Spleen (tissue), 11 donors: ENCODE data around the gene SPECC1. TPM values are rescaled to one million over a fixed set of nuclear protein-coding genes. Genes with fewer than 3 reads are reported as not detected.

Source experiments
- DNase-seq: peaks from one replicate; pipeline ENCODE4 v3.0.0-alpha.2; 2020
- H3K27ac ChIP-seq, 8 donors: fragments of 200-600 bp; sonication (generic) in 7 of 8; 1 replicate in 4 of 8; 2 replicates in 4 of 8; pipeline versions ENCODE4 v1.5.0 to v1.8.0; 2016 to 2021; ENCODE audit warnings: inconsistent platforms in 4 of 8, mild to moderate bottlenecking in 4 of 8, moderate library complexity in 1 of 8
- H3K27me3 ChIP-seq, 7 donors: fragments of 200-600 bp; sonication (generic) in 6 of 7; replicated peaks in 1 of 7; 1 replicate in 4 of 7; 2 replicates in 3 of 7; pipeline versions ENCODE4 v1.5.0 to v1.8.0; 2016 to 2021; ENCODE audit warnings: inconsistent platforms in 3 of 7, mild to moderate bottlenecking in 1 of 7
- H3K36me3 ChIP-seq, 6 donors: fragments of 200-600 bp; sonication (generic) in 5 of 6; 1 replicate in 4 of 6; 2 replicates in 2 of 6; pipeline versions ENCODE4 v1.5.0 to v1.8.0; 2016 to 2021; ENCODE audit warnings: inconsistent platforms in 2 of 6
- H3K4me1 ChIP-seq, 6 donors: fragments of 200-600 bp; sonication (generic) in 5 of 6; 1 replicate in 3 of 6; 2 replicates in 3 of 6; pipeline versions ENCODE4 v1.5.0 to v1.8.0; 2016 to 2021; ENCODE audit warnings: inconsistent platforms in 3 of 6
- H3K4me3 ChIP-seq, 8 donors: fragments of 200-600 bp; sonication (generic) in 7 of 8; 1 replicate in 4 of 8; 2 replicates in 4 of 8; pipeline versions ENCODE4 v1.5.0 to v1.8.0; 2016 to 2021; ENCODE audit warnings: inconsistent platforms in 4 of 8, mild to moderate bottlenecking in 4 of 8, moderate library complexity in 2 of 8
- H3K9me3 ChIP-seq, 8 donors: fragments of 200-600 bp; sonication (generic) in 7 of 8; 1 replicate in 4 of 8; 2 replicates in 4 of 8; pipeline versions ENCODE4 v1.5.0 to v1.8.0; 2016 to 2021; ENCODE audit warnings: inconsistent platforms in 4 of 8
- CTCF ChIP-seq, 11 experiments: fragments of 200-600 bp in 7 of 11; fragments of 450-650 bp in 4 of 11; sonication (generic) in 4 of 11; IDR thresholded peaks in 8 of 11; conservative IDR thresholded peaks in 3 of 11; 1 replicate in 7 of 11; 2 replicates in 4 of 11; pipeline versions ENCODE4 v1.4.0 to v1.8.0; 2016 to 2021; ENCODE audit warnings: antibody characterized with exemption in 11 of 11, inconsistent platforms in 4 of 11, mild to moderate bottlenecking in 1 of 11
- POLR2A ChIP-seq, 3 donors: fragments of 450-650 bp; IDR thresholded peaks; one replicate each; pipeline ENCODE4 v1.5.1; 2017; ENCODE audit warnings: antibody characterized with exemption in 3 of 3, mild to moderate bottlenecking in 1 of 3
- POLR2AphosphoS5 ChIP-seq, 3 donors: sonication (generic); formaldehyde crosslinking; IDR thresholded peaks; one replicate each; pipeline ENCODE4 v1.5.1; 2017; ENCODE audit warnings: antibody characterized with exemption in 3 of 3
- WGBS, 5 donors: extraction: QIAGEN DNeasy Blood & Tissue Kit in 3 of 5; methylation state at CpG; one replicate each; pipeline versions ENCODE4 v1.1.5 to v1.1.7; 2013 to 2018; 5-methylcytosine and 5-hydroxymethylcytosine counted together
- intact Hi-C: fragments of 100-400 bp; cut with DNase I; formaldehyde crosslinking; loops from one replicate; pipeline ENCODE4 v1.15.0; 2023; ENCODE audit warnings: low total_unique reads
- polyA plus RNA-seq, 3 donors: library from polyadenylated mRNA; stranded (reverse); fragments of 200-250 nt; gene quantifications; one replicate each; pipeline ENCODE4 v1.2.1, GENCODE V29; 2013
- total RNA-seq, 7 donors: library from RNA; depleted of rRNA in 3 of 7; stranded (reverse); fragments of >200 nt in 3 of 7; fragmentation: NEBNext Ultra II Directional in 4 of 7; extraction: Animal tissue kit (Norgen Biotek cat#: 25700) in 4 of 7; gene quantifications; one replicate each; pipeline versions ENCODE4 v1.1.0 to v1.2.1, GENCODE V29; 2016 to 2021
- donor health status: healthy with polysubstance abuse.
- donor health status: DM: no; HTN: no; CAD: no; lungs with moderate emphysema.
- donor health status: DM: no; HTN: no; CAD: no.
- donor health status: Bipolar disorder and iron deficiency.
- donor health status: healthy.
- donor health status: DM: no; HTN: no; CAD: no.
- donor health status: DM: yes; HTN: yes; CAD: no.

SPECC1 gene
- total and polyA plus RNA-seq, 10 donors, result 7.4 to 129 (median 84.8) TPM

- DNase-seq, result no peak
- WGBS, 5 donors, result 74 to 86% (median 80%) methylated on average over 15 of the region's 15 CpGs
- TF ChIP-seq POLR2AphosphoS5 (IDR thresholded peaks at IDR 0.05) (no peak), CTCF (IDR thresholded peaks at IDR 0.05 in 8 of 11, conservative IDR thresholded peaks at IDR 0.05 in 3 of 11) (no peak), POLR2A (IDR thresholded peaks at IDR 0.05) (no peak)
- H3K36me3 ChIP-seq, result no peaks in the 10 kb centered on the region
- no peak overlapping the region for H3K4me3 ChIP-seq
- peaks cover 0 to 10% (median 2%) of the 10 kb centered on the region in 6 donors for H3K4me1 ChIP-seq
- no peak overlapping the region for H3K27ac ChIP-seq
- H3K9me3 ChIP-seq, result no peaks in the 10 kb centered on the region
- H3K27me3 ChIP-seq, result no peaks in the 10 kb centered on the region
- intact Hi-C loops, result no loop called here
Observed at GRCh38 chr17:20085283-20085845, 76.2 kb downstream of the SPECC1 start.

GRCh38 chr17:20086416-20087076 lies 77.4 kb downstream of the SPECC1 start:
- DNase-seq, result no peak
- H3K4me3 ChIP-seq, result no peak overlapping the region
- intact Hi-C loops, result no loop called here
- no peak overlapping the region for H3K27ac ChIP-seq
- no peaks in the 10 kb centered on the region for H3K27me3 ChIP-seq
- TF ChIP-seq CTCF (IDR thresholded peaks at IDR 0.05 in 8 of 11, conservative IDR thresholded peaks at IDR 0.05 in 3 of 11), result no peak
- no peak for TF ChIP-seq POLR2A (IDR thresholded peaks at IDR 0.05)
- no peak for TF ChIP-seq POLR2AphosphoS5 (IDR thresholded peaks at IDR 0.05)
- no peaks in the 10 kb centered on the region for H3K9me3 ChIP-seq
- 77 to 90% (median 83%) methylated on average over 7 of the region's 7 CpGs for WGBS, 5 donors
- H3K36me3 ChIP-seq, result no peaks in the 10 kb centered on the region
- peaks cover 0 to 10% (median 2%) of the 10 kb centered on the region in 6 donors for H3K4me1 ChIP-seq

GRCh38 chr17:20087538-20088250 lies 78.5 kb downstream of the SPECC1 start:
- Histone ChIP-seq H3K36me3 (no peaks in the 10 kb centered on the region), H3K9me3 (no peaks in the 10 kb centered on the region), H3K27me3 (no peaks in the 10 kb centered on the region), H3K4me3 (no peak overlapping the region), H3K4me1 (peaks cover 0 to 10% (median 2%) of the 10 kb centered on the region in 6 donors), H3K27ac (no peak overlapping the region)
- no peak for DNase-seq
- 71 to 92% (median 87%) methylated on average over 6 of the region's 6 CpGs for WGBS, 5 donors
- intact Hi-C loops, result no loop called here
- no peak for TF ChIP-seq CTCF (IDR thresholded peaks at IDR 0.05 in 8 of 11, conservative IDR thresholded peaks at IDR 0.05 in 3 of 11)
- TF ChIP-seq POLR2A (IDR thresholded peaks at IDR 0.05), result no peak
- TF ChIP-seq POLR2AphosphoS5 (IDR thresholded peaks at IDR 0.05), result no peak
